HG02852 (cell line): ENCODE measurements around the gene HEATR1.
"Not testable (repeated sequence)": the region's sequence is repeated elsewhere in the genome, so short reads cannot be mapped to it uniquely, and the experiment has no call there.

Source experiments
- ATAC-seq: cut with Tn5 transposase; IDR thresholded peaks from one replicate; pipeline ENCODE4 v1.9.1; 2021; ENCODE audit warnings: mild to moderate bottlenecking, moderate library complexity; ENCODE audit not compliant: unreplicated experiment

The HEATR1 gene

DNA sequence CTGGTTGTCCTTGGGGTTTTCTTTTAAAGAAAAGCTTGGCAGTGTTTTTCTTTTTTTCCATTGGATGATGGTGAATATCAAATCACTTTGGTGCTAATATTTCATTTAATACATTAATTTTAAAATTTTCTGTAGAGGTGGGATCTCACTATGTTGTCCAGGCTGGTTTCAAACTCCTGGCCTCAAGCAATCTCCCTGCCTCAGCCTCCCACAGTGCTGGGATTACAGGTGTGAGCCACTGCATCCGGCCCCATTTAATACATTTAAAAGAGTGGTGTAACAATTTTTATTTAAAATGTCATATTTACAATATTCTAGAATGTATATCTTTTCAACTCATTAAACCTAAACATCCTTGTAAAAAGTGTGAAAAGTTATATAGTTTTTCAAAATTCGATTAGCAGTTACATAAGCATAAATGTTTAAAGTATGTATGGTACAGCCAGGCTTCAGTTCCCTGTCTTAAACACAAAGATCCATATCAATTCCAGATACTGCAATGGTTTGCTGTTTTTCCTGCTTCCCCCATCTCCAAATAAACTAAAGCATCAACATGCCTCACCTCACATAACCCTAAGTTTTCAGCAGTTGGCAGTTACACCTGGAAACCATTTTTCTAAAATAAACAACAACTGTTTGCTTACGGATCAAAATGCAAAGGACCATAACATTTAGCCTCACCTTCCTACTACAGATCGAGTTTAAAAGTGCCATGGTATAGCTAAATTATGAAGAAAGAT, 89.4 kb downstream of the HEATR1 start:
- ATAC-seq: no peak

DNA sequence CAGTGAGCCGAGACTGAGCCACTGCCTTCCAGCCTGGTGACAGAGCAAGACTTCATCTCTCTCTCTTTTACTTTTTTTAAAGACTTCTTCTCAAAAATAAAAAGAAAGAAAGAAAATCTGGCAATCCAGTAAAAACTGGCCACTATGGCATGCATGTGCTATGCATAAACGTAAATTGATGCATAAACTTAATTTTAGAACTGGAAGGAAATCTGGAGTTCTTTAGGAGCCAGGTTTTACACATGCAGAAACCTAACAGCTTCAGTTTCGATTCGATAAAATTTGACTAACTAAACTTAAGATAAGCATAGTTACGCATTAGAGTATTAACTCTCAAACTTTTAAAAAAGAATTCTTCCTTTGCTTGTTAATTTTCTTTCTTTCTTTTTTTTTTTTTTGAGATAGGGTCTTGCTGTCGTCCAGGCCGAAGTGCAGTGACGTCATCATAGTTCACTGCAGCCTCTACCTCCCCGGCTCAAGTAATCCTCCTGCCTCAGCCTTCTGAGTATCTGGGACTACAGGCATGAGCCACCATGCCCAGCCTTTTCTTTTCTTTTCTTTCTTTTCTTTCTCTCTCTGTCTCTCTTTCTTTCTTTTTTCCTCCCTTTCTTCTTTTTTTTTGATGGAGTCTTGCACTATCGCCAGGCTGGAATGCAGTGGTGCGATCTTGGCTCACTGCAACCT, 92.4 kb downstream of the HEATR1 start:
- no peak for ATAC-seq

DNA sequence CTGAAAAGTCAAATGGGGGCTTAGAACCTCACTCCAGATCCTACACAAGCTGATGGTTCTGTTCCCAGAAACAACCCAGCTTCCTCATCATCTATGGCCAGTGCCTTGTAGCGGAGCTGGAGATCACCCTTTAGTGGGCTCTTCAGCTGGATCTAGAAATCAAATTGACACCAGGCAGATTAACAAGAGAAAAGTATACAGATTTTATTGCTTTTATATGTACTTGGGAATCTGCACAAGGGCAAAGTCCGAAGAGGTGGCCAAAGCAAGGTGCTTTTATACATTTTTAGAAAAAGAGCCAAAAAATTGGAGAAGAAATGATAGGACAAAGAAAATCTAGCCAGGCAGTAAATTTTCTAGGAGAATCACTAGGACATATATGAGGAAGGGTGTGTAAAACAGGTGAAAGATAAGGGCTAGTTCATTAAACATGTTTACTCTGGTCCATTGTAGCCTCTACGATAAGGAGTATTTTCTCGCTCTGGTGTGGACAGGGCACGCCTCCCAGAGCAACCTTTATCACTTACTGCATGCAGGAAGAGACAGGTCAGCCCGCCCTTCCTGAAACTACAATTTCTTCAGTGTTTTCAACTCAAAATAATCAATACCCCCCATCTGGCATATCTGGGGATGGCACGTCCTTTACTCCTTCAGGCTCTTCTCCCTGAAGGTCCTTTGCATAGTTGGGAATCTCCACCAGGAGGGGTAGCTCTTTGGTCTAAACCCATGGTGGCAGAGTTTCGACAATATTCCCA, 94.5 kb downstream of the HEATR1 start:
- ATAC-seq: no peak

DNA sequence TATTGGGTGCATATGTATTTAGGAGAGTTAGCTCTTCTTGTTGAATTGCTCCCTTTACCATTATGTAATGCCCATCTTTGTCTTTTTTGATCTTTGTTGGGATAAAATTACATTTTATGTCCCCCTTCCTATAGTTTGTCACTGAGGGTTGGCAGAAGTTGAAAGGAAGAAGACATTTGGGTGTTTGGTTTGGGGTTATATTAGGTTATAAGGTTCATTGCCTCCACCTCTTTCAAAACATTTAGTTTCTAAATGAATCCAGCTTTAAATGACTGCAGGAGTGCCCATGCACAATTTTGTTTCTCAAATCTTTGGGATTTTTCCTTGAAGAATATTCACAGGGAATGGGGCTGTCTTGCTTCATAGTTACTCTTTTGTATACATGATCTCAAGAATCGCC, 95.1 kb downstream of the HEATR1 start:
- no peak for ATAC-seq

DNA sequence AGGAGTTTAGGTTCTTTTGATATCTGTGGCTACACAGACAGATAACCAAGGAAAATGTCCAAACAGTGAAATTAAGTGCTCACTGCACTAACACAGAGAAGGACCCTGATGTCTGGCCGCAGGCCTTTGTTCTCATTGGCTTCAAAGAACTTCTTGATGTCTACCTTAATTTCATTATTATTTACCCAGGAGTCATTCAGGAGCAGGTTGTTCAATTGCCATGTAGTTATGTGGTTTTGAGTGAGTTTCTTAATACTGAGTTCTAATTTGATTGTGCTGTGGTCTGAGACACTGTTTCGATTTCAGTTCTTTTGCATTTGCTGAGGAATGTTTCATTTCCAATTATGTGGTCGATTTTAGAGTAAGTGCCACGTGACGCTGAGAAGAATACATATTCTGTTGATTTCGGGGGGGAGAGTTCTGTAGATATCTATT, 95.7 kb downstream of the HEATR1 start:
- no peak for ATAC-seq

DNA sequence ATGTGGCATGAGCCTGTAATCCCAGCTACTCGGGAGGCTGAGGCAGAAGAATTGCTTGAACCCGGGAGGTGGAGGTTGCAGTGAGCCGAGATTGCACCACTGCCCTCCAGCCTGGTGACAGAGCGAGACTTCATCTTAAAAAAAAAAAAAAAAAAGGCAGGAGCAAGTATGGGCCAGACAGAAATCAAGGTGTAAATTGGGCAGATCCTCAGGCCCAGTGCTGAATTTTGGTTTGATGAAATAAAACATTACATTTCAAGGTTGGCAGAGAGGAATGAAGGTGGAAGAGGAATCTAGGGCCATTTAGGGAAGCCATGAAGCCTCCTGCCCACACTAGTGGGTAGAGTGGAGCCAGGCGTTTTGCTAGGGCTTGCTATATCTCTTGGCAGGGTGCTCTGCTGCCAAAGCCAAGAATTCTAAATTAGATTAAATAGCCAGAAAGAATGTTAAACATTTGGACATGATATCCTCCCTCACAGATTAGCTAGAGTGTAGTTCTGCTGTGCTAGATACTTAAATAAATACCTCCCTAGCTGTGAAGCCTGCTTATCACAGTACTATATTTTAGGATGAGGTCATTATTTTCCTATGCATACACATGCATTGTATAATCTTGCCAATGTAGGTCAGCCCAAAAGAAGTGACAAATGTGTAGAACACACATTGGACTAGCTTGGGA, 97.2 kb downstream of the HEATR1 start:
- no peak for ATAC-seq

DNA sequence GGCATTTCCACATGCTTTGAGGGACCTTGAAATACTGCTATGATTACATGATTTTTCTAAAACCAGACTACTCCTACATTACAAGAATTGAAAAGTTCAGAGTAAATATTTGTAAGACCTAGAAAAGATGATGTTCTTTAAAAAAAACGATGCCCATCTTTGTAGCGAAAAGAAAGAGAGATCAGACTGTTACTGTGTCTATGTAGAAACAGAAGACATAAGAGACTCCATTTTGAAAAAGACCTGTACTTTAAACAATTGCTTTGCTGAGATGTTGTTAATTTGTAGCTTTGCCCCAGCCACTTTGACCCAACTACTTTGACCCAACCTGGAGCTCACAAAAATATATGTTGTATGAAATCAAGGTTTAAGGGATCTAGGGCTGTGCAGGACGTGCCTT, 100.0 kb downstream of the HEATR1 start:
- ATAC-seq: not testable (repeated sequence)

DNA sequence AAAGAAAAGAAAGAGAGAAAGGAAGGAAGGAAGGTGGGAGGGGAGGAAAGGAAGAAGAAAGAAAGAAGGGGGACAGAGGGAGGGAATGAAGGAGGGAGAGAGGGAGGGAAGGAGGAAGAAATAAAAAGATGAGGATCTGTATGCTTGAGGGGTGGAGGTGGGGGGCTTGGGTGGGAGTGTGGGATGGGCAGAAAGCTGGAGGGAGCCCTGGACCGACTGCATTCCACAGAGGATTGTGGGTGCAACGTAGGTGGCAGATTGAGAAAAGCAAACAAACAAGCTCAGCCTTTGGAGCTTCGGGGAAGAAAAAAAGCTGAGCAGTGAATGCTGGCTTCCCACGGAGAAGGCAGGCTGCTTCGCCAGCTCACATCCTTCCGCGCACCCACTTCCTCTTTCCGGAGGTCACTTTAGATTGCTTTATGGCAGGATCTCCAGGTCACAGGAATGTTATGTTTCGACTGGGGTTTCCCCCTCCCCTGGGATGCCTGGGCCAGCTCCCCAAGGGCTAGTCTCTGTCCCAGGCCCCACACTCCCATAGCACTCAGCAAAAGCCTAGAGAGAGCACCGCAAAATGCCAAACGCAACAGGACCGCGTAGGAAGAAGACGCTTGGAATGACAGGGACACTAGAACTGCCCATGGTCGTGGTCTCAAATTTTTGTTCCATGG, 101.2 kb downstream of the HEATR1 start:
- ATAC-seq: no peak

DNA sequence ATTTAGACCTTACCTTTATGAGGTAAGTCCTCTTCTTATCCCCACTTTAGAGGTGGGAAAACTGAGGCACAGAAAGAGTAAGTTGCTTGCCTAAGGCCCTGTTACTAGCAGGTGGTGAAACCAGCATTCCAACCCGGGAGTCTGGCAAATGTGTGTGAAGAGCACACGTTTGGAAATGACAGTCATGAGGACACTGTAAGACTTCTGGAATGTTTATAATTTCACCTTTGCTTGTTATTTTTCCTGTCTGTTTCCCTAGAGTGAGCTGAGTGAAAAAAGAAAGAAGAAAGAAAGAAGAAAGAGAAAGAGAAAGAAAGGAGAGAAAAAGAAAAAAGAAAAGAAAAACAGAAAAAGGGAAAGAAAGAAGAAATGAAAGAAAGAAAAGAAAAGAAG, 101.7 kb downstream of the HEATR1 start:
- ATAC-seq: no peak

DNA sequence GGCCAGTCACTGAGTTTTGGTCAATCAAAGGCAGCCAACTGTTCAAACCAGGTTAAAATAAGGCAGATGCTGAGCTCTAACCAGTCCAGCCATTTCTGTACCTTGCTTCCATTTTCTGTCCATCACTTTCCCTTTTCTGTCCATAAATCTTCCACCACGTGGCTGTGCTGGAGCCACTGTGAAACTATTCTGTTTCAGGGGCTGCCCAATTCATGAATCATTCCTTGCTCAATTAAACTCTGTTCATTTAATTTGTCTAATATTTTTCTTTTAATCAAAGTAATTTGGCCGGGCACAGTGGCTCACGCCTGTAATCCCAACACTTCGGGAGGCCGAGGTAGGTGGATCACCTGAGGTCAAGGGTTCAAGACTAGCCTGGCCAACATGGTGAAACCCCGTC, 103.2 kb downstream of the HEATR1 start:
- no peak for ATAC-seq
